GM23338 (cell line): ENCODE measurements around the gene LLGL2. TPM values are rescaled to one million over a fixed set of nuclear protein-coding genes. Genes with fewer than 3 reads are reported as not detected.

ENCODE experiments used
- ATAC-seq: fragments of 200-7000 bp; cut with Tn5 transposase; 3 replicates; pipeline ENCODE4 v1.9.1; 2020
- DNase-seq: peaks from one replicate; pipeline ENCODE4 v3.0.0-alpha.2; 2015; ENCODE audit warnings: low spot score
- H2AFZ ChIP-seq: fragments of 200-600 bp; sonication (generic); 2 replicates; pipeline ENCODE4 v1.8.0; 2016; ENCODE audit warnings: antibody characterized with exemption, mild to moderate bottlenecking, moderate library complexity
- H3F3A ChIP-seq: fragments of 200-600 bp; sonication (generic); replicated peaks from 2 replicates; pipeline ENCODE4 v1.8.0; 2017; ENCODE audit warnings: antibody characterized with exemption, mixed run types, low read depth
- H3K27ac ChIP-seq: fragments of 200-600 bp; sonication (generic); 2 replicates; pipeline ENCODE4 v1.6.1; 2016; ENCODE audit warnings: low read depth
- H3K27me3 ChIP-seq: fragments of 200-600 bp; sonication (generic); 2 replicates; pipeline ENCODE4 v1.8.0; 2016; ENCODE audit warnings: mild to moderate bottlenecking, mixed run types, moderate library complexity; ENCODE audit not compliant: insufficient read depth
- H3K36me3 ChIP-seq: fragments of 200-600 bp; sonication (generic); 2 replicates; pipeline ENCODE4 v1.8.0; 2016; ENCODE audit warnings: mild to moderate bottlenecking; ENCODE audit not compliant: insufficient read depth
- H3K4me1 ChIP-seq: fragments of 200-600 bp; sonication (generic); 2 replicates; pipeline ENCODE4 v1.8.0; 2016; ENCODE audit warnings: mild to moderate bottlenecking, moderate library complexity; ENCODE audit not compliant: insufficient read depth
- H3K4me2 ChIP-seq: fragments of 200-600 bp; sonication (generic); 2 replicates; pipeline ENCODE4 v1.7.1; 2017; ENCODE audit warnings: mixed run types
- H3K4me3 ChIP-seq: fragments of 200-600 bp; sonication (generic); 2 replicates; pipeline ENCODE4 v1.6.1; 2016; ENCODE audit warnings: mixed run types
- H3K79me2 ChIP-seq: fragments of 200-600 bp; sonication (generic); replicated peaks from 2 replicates; pipeline ENCODE4 v1.8.0; 2017; ENCODE audit warnings: mild to moderate bottlenecking; ENCODE audit not compliant: insufficient read depth
- H3K9me2 ChIP-seq: fragments of 200-600 bp; sonication (generic); 2 replicates; pipeline ENCODE4 v1.8.0; 2017; ENCODE audit not compliant: insufficient read depth
- H4K20me1 ChIP-seq: fragments of 200-600 bp; sonication (generic); replicated peaks from 2 replicates; pipeline ENCODE4 v1.8.0; 2017; ENCODE audit warnings: mild to moderate bottlenecking; ENCODE audit not compliant: insufficient read depth
- H3K27ac Mint-ChIP-seq: 2 replicates; pipeline ENCODE4 v1.8.0; 2020; ENCODE audit warnings: inconsistent platforms, mild to moderate bottlenecking, moderate library complexity, mixed read lengths
- H3K27me3 Mint-ChIP-seq: 3 replicates; pipeline ENCODE4 v1.8.0; 2022; ENCODE audit warnings: low read depth, mild to moderate bottlenecking, moderate library complexity, mixed read lengths, inconsistent platforms; ENCODE audit not compliant: insufficient read depth, poor library complexity
- H3K36me3 Mint-ChIP-seq: 3 replicates; pipeline ENCODE4 v1.8.0; 2021; ENCODE audit warnings: low read depth, mild to moderate bottlenecking, inconsistent platforms, moderate library complexity, mixed read lengths
- H3K4me1 Mint-ChIP-seq: 3 replicates; pipeline ENCODE4 v1.8.0; 2020; ENCODE audit warnings: mild to moderate bottlenecking, inconsistent platforms, mixed read lengths
- H3K4me3 Mint-ChIP-seq: 3 replicates; pipeline ENCODE4 v1.8.0; 2021; ENCODE audit warnings: moderate library complexity, mild to moderate bottlenecking, inconsistent platforms, mixed read lengths
- H3K9me3 Mint-ChIP-seq: 3 replicates; pipeline ENCODE4 v1.8.0; 2020; ENCODE audit warnings: moderate library complexity, mild to moderate bottlenecking, inconsistent platforms, mixed read lengths
- EZH2 ChIP-seq: fragments of 200-600 bp; sonication (generic); IDR thresholded peaks from one replicate; pipeline ENCODE4 v1.8.0; 2017; ENCODE audit warnings: antibody characterized with exemption, mild to moderate bottlenecking, low read depth; ENCODE audit not compliant: unreplicated experiment
- EZH2phosphoT487 ChIP-seq: fragments of 200-600 bp; sonication (generic); IDR thresholded peaks from one replicate; pipeline ENCODE4 v1.8.1; 2018; ENCODE audit warnings: antibody characterized with exemption; ENCODE audit not compliant: unreplicated experiment
- JUNB ChIP-seq: IDR thresholded peaks from one replicate; pipeline ENCODE4 v1.6.1; 2016; ENCODE audit warnings: antibody characterized with exemption; ENCODE audit not compliant: unreplicated experiment
- NANOG ChIP-seq: IDR thresholded peaks from 2 replicates; pipeline ENCODE4 v1.6.1; 2016; ENCODE audit warnings: antibody characterized with exemption, borderline replicate concordance
- REST ChIP-seq: IDR thresholded peaks from one replicate; pipeline ENCODE4 v1.6.1; 2018; ENCODE audit warnings: antibody characterized with exemption; ENCODE audit not compliant: unreplicated experiment
- ZNF114 ChIP-seq: fragments of 250-450 bp; sonication (Bioruptor Pico); IDR thresholded peaks from 2 replicates; pipeline ENCODE4 v1.5.0; 2020; ENCODE audit warnings: mild to moderate bottlenecking, moderate library complexity
- ZNF331 ChIP-seq: fragments of 250-450 bp; sonication (Bioruptor Pico); IDR thresholded peaks from 2 replicates; pipeline ENCODE4 v1.5.0; 2020; ENCODE audit warnings: low read depth, mild to moderate bottlenecking, moderate library complexity
- polyA plus RNA-seq: library from polyadenylated mRNA; unstranded; fragments of >200 nt; fragmentation: Nextera tagmentation; extraction: Ambion mirVana; gene quantifications from 2 replicates; pipeline ENCODE4 v1.2.1, GENCODE V29; 2016
- total RNA-seq: library from RNA; depleted of rRNA; stranded (reverse); fragments of >200 nt; shearing (Covaris generic); gene quantifications from 2 replicates; pipeline ENCODE4 v1.2.3, GENCODE V29; 2014
- TF ChIP-seq, protein P1 (sequence below): IDR thresholded peaks from 2 replicates; pipeline ENCODE4 v1.6.1; 2016; ENCODE audit warnings: antibody characterized with exemption

LLGL2 gene
- total and polyA plus RNA-seq, 2 experiments from 2014 or later, result 62.5 to 78.5 TPM

DNA sequence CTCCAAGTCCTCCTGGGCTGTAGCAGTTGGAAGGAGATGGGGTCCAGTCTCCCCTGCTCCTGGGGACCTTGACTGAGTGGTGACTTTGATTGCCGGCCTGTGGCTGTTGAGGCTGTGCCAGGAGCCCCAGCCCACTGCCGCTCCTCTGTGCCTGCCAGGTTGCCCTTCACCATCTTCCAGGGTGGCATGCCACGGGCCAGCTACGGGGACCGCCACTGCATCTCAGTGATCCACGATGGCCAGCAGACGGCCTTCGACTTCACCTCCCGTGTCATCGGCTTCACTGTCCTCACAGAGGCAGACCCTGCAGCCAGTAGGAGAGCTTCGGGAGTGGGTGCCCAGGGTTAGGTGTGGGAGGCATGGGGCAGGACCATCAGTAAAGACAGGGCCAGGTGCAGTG is 38.7 kb downstream of the LLGL2 start (continued):
- TF ChIP-seq, protein P1, sequence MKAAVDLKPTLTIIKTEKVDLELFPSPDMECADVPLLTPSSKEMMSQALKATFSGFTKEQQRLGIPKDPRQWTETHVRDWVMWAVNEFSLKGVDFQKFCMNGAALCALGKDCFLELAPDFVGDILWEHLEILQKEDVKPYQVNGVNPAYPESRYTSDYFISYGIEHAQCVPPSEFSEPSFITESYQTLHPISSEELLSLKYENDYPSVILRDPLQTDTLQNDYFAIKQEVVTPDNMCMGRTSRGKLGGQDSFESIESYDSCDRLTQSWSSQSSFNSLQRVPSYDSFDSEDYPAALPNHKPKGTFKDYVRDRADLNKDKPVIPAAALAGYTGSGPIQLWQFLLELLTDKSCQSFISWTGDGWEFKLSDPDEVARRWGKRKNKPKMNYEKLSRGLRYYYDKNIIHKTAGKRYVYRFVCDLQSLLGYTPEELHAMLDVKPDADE, result no peak
- TF ChIP-seq ZNF331 (CRISPR knock-in tag) (no peak), NANOG (no peak), EZH2phosphoT487 (no peak), ZNF114 (CRISPR knock-in tag) (no peak)

DNA sequence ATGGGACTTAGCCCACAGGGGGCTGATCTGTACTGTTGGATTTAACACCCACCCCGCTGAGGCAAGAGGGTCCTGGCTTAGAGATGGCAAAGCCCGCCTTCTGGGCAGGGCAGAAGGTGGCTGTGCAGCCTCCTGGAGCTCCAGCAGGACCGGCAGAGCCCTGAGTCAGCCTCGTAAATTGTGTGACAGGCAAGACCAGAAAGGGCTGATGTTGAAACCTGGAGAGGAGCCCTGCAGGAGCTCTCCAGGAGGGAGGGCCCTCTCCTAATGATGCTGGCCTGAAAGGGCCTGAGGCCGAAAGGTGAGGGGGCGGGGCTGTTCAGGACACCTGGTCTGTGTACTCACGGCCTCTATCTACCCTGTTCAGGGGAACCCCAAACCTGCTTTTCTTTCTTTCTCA is 39.6 kb downstream of the LLGL2 start:
- TF ChIP-seq REST, result no peak
- no peak for TF ChIP-seq ZNF114 (CRISPR knock-in tag)

DNA sequence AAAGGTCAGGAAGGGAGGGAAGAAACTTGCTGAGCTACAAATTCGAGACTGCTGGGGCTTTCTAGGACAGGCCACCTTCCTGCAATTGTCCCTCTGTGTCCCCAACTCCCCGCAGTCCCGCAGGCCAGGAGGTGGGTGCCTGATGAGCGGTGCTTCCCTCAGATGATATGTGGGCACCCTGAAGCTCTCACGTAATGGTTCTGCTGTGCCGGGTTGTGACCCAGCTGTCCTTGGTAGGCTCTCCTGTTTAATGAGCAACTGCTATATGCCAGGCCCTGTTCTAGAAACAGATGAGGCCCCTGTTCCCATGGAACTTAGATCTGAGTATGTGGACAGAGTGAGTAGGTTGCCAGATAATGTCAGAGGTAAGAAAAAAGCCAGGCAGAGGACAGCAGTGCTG is 40.1 kb downstream of the LLGL2 start:
- Mint-ChIP-seq H3K9me3 (no peaks in the 10 kb centered on the region), H3K4me1 (no peaks in the 10 kb centered on the region), H3K36me3 (no peaks in the 10 kb centered on the region), H3K27me3 (peaks cover 2% of the 10 kb centered on the region), H3K4me3 (no peak overlapping the region), H3K27ac (no peak overlapping the region)
- H4K20me1 ChIP-seq, result no peaks in the 10 kb centered on the region
- no peaks in the 10 kb centered on the region for H3F3A ChIP-seq
- no peaks in the 10 kb centered on the region for H3K79me2 ChIP-seq
- H2AFZ ChIP-seq, result no peak overlapping the region
- H3K4me3 ChIP-seq, result no peak overlapping the region
- H3K9me2 ChIP-seq, result no peaks in the 10 kb centered on the region
- no peaks in the 10 kb centered on the region; the same call in 1 of the 2 replicates for H3K36me3 ChIP-seq
- H3K27ac ChIP-seq, result no peak overlapping the region
- H3K27me3 ChIP-seq, result no peaks in the 10 kb centered on the region
- no peaks in the 10 kb centered on the region for H3K4me1 ChIP-seq
- DNase-seq (no peak), ATAC-seq (no peak)
- H3K4me2 ChIP-seq, result no peak overlapping the region
- TF ChIP-seq REST (no peak), JUNB (no peak), EZH2 (no peak)
- TF ChIP-seq, protein P1, result no peak

More for the DNA sequence above, 39.6 kb downstream of the LLGL2 start:
- no peaks in the 10 kb centered on the region for H3F3A ChIP-seq
- H3K27ac ChIP-seq, result no peak overlapping the region
- H3K79me2 ChIP-seq, result no peaks in the 10 kb centered on the region
- Mint-ChIP-seq H3K36me3 (no peaks in the 10 kb centered on the region), H3K27me3 (peaks cover 2% of the 10 kb centered on the region), H3K4me1 (no peaks in the 10 kb centered on the region), H3K9me3 (no peaks in the 10 kb centered on the region), H3K4me3 (no peak overlapping the region), H3K27ac (no peak overlapping the region)
- no peak overlapping the region for H2AFZ ChIP-seq
- H3K27me3 ChIP-seq, result no peaks in the 10 kb centered on the region
- H4K20me1 ChIP-seq, result no peaks in the 10 kb centered on the region
- H3K36me3 ChIP-seq, result no peaks in the 10 kb centered on the region; the same call in 1 of the 2 replicates
- no peaks in the 10 kb centered on the region for H3K4me1 ChIP-seq
- H3K4me3 ChIP-seq, result no peak overlapping the region
- no peak for DNase-seq
- ATAC-seq, result peak; percentile 56; the same call in 2 of the 3 replicates
- H3K9me2 ChIP-seq, result no peaks in the 10 kb centered on the region
- no peak overlapping the region for H3K4me2 ChIP-seq
